A549 treated with dexamethasone at 1 μM for 4 hours (cell line): ENCODE results near the gene ATG10. TPM values are rescaled to one million over a fixed set of nuclear protein-coding genes. Genes with fewer than 3 reads are reported as not detected.

Experiments
- total RNA-seq: library from RNA; stranded (reverse); fragments of 200-300 nt; extraction: Qiagen RNA extraction; gene quantifications from 5 replicates; pipeline ENCODE4 v1.2.3, GENCODE V29; 2022

The ATG10 gene
- total RNA-seq, result 7.4 to 12.1 TPM (median 8.7 TPM) in 5 replicates

DNA sequence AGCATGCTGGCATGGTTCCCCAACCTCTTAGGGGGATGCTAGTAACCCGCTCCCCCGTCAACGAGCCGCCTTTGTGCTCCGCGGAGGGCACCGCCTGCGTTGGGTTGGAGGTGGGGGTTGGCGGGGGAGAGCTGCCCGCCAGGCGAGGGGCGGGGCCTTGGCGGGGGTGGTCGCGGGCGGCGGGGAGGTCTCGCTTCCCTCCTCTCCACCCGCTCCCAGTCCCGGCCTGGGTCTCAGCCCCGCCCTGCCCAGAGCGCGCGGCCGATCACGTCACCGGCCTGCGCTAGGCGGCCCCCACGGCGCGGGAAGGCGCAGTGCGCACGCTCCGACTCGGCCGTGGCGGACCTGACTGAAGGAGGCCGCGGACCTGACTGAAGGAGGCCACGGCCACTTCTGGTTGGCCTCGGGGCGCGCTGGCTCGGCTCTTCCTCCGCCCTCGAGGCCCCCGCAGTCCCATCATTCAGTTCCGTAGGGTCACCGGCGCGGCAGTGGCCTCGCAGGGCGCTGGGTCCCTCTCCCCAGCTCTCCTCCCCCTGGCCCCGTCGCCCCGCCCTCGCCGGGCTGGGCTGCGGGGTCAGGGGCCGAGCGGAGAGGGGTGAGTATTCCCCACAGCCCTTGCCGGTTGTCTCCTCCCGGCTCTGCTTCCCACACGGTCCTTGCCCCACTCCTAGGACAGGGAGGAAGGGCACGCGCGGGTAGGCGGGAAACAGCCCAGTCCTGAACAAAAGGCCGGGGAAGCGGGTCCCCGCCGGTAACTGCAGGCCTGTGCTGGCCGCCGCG lies at the start of gene ATG10:
ATG10 (plus strand) TSS at position 312 of the 780 bp plus-strand sequence. CDS start 15,548 bp downstream, outside the sequence.

DNA sequence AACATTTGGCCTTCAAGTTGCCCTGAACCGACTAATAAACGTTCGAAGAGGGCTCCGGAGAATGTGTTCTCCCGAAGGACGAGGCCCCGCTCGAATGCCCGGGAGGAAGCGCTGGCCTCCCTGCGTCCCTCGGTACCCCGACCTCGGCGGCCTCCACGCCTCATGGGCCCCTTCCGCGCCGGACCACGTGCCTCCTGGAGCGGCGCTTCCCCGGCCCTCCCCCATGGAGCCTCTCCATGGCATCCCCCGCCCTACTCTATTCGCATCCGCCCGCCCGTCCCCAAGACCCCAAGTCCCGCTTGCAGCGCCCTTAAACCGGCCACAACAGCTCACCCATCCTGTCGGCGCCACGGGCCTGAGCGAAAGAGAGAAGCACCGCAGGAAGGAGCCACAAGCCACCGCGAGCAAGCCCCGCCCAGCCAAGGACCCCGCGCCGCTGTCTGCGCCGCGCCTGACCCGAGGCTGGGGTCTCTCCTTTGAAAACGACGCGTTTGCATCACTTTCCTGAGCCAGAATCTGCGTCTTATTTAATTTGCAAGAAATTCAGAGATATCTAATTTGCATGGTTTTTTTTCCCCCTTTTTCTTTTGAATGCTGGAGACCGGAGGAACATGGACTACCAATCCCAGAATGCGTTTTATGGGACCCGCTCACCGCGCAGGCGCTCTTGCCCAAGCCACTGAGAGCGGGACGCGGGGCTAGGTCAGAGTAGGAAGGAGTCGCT lies 306.3 kb downstream of the ATG10 start, which contains the start of gene RPS23:
RPS23 (minus strand) TSS at position 368 of the 724 bp plus-strand sequence; CDS start at position 337, 31 bp downstream.

Other genes with a start within 250 kb of the ATG10 start
- gene SSBP2, start 220.9 kb upstream of the ATG10 start, total RNA-seq, result 10.6 to 13.1 TPM (median 12.1 TPM) in 5 replicates